GM19240 (cell line): ENCODE results near the gene MICU1.
A peak's percentile ranks its signal among the peaks of the same experiment; 100 is the strongest.
"Not testable (repeated sequence)": the region's sequence is repeated elsewhere in the genome, so short reads cannot be mapped to it uniquely, and the experiment has no call there.

Experiments
- DNase-seq: peaks from one replicate; pipeline ENCODE4 v3.0.0; 2011; ENCODE audit warnings: low spot score; ENCODE audit not compliant: insufficient read length

Gene MICU1

GRCh38 chr10:72563327-72563932 is 62.4 kb downstream of the MICU1 start:
- DNase-seq, result peak; percentile 4

GRCh38 chr10:72561745-72562166 is 64.1 kb downstream of the MICU1 start:
- peak; percentile 14 for DNase-seq

GRCh38 chr10:72557362-72557761 is 68.5 kb downstream of the MICU1 start:
- no peak for DNase-seq

- no peak for DNase-seq
Measured at GRCh38 chr10:72552857-72553256, 73.0 kb downstream of the MICU1 start.

- DNase-seq, result no peak
Measured at GRCh38 chr10:72550239-72550638, 75.6 kb downstream of the MICU1 start.

GRCh38 chr10:72545546-72545945 is 80.3 kb downstream of the MICU1 start:
- DNase-seq, result no peak

DNA sequence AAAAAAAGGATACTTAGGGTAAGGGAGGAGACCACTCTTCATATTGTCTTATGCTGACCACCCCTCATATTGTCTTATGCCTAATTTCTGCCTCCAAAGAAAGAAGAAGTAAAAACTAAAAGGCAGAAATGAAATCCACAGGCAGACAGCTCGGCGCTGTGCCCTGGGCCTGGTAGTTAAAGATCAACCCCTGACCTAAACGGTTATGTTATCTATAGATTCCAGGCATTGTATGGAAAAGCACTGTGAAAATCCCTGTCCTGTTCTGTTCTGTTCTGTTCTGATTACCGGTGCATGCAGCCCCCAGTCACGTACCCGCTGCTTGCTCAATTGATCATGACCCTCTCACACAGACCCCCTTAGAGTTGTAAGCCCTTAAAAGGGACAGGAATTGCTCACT is 82.0 kb downstream of the MICU1 start:
- not testable (repeated sequence) for DNase-seq

- no peak for DNase-seq
Measured at GRCh38 chr10:72542396-72542815, 83.5 kb downstream of the MICU1 start.

DNA sequence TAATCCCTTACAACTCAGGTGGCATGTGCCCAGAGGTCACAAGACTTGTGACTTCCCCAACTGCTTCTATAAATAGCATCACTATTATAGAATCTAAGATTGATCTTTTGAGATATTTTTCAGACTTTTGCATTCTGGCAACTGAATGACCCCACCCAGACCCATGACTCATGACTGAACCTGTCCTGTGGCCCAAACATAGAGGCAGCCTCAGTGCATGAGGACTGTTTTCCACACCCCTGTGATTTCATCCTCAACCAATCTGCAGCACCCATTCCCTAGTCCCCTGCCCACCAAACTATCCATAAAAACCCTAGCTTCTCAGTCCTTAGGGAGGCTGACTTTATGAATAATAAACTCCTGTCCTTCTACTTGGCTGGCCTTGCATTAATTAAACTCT is 84.5 kb downstream of the MICU1 start:
- no peak for DNase-seq

- DNase-seq, result no peak
Measured at GRCh38 chr10:72540193-72540807, 85.6 kb downstream of the MICU1 start.

- DNase-seq, result no peak
Measured at GRCh38 chr10:72539137-72539536, 86.7 kb downstream of the MICU1 start.

DNA sequence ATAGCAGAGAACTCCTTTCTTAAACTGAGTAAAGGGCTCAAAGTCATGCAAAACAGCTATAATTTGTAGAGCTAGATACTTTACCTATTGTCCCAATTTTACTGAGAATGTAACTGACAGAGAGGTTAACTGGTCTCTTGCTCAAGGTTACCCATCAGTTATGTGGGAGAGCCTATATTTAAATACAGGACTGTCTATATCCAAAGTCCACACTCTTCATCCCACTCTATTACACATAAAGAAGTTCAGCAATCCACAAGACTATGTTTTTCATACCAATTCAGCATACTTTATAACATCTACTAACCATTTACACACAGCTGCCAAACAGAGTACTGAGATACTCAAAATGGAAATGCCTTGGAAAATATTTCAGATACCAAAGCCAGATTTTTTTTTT is 100.2 kb downstream of the MICU1 start:
- DNase-seq, result no peak

GRCh38 chr10:72525277-72525676 is 100.6 kb downstream of the MICU1 start:
- DNase-seq, result no peak

DNA sequence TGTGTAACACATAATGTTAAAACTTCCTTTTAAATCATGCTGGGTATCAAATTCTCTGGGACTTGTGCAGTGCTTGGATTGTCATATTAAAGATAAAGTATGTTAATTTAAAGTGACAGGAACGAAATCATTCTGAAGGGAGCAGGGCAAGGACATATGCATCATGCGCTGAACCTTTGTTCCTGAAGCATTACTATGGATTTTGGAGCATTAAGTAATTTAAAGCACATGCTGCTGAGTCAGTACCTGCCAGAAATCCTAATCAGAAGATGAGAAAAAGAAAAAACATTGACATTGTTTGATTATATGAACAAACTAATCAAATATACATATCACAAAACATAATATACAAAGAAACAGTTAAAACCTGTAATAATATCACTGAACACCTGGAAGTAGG is 101.4 kb downstream of the MICU1 start:
- DNase-seq, result no peak

DNA sequence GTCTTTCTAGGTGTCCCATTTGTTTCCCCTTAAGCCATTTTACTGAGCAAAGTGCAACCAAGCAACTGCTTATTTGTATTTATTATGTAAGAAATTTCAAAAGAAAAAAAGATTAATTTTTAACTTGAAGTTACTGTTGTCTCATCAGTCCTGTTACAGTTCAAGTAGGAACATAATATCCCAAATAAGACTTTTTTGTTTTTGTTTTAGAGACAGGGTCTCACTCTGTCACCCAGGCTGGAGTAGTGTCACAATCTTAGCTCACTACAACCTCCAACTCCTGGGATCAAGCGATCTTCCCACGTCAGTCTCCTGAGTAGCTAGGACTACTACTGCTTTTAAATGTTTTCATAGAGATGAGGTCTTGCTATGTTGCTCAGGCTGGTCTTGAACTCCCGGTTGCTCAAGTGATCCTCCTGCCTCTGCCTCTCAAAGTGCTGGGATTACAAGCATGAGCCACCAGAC is 101.9 kb downstream of the MICU1 start:
- DNase-seq, result no peak

DNA sequence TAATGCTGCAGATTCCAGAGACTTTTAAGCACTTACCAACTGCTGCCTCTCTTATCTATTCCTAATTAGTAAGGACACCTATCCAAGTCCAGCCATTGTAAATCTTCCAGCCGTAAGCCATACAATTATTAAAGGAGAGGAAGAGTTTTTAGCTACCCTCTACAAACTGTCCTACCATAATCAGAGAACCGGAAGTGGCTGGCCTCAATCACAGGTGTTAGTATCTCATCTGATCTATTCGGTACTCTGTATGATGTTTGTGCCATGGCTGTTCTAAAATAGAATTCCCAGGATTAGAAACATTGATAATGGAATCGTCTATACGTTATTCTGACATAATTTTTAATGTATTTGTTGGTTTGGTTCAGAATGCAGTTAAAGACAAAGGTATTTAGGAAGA is 102.8 kb downstream of the MICU1 start:
- no peak for DNase-seq

DNA sequence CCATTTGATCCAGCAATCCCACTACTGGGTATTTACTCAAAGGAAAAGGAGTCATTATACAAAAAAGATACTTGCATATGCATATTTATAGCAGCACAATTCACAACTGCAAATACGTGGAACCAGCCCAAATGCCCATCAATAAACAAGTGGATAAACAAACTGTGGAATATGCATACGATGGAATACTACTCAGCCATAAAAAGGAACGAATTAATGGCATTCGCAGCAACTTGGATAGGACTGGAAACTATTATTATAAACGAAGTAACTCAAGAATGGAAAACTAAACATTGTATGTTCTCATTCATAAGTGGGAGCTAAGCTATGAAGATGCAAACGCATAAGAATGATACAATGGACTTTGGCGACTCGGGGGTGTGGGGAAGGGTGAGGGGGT is 108.6 kb downstream of the MICU1 start:
- no peak for DNase-seq

GRCh38 chr10:72515455-72515854 is 110.4 kb downstream of the MICU1 start:
- no peak for DNase-seq

- DNase-seq, result no peak
Measured at GRCh38 chr10:72513910-72514309, 112.0 kb downstream of the MICU1 start.

DNA sequence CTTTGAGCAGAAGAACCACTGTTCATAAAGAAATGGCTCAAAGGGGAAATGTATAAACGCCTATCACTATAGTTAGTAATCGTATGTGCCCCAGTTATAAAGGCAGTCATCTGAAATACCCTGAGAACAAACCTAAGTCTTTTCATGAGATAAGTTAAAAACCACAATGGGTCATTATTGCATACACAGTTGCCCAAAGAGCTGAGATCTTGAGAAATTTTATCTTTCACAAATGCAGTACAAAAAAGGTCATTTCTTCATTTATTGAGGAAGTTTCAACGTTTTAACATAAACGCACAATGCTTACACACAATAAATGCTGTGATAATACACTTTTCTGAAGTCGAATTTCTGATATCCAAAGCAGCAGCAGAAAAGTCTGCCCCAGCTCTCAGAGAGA is 114.4 kb downstream of the MICU1 start:
- DNase-seq, result no peak

DNA sequence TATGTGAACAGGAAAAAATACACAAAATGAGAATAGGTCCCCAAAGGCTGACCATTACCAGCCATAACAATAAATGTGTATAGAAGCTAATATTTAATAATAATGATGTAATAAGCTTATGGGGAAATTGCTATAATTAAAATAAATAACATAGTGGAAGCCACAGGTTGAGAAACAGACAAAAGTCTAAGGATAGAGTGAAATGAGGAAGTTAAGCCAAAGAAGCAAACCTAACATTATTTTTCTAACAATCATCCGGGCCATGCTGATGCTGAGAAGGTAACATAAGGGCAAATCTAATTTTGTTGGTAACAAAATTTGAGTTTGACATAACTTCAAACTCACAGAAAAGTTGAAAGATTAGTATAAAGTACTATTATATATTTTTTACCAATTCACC is 115.9 kb downstream of the MICU1 start:
- DNase-seq, result no peak

DNA sequence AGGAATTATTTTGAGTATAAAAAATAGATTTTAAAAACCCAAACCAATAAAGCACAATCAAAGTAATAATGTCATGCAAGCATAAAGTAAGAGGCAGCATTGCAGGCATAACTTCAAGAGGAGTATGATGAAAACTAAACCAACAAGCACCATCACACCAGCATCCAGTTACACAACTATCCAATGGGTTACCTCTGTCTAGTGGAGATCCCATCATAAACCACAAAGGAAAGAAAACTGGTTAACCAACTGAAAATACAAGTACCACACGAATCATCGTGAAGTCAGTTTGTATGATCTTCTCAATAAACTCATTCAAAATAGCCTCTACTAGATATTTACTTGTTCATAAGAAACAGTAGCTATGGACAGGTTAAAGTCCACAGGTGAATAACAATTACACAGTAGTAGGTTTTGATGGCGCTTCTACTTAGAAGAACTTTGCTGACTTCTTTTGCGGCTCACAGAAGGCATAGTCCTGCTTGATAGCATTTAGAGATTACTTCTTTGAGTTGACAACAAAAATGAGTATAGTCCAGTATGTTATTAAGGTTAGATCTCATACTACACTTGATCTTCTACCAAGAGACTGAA is 116.6 kb downstream of the MICU1 start:
- DNase-seq, result no peak

DNA sequence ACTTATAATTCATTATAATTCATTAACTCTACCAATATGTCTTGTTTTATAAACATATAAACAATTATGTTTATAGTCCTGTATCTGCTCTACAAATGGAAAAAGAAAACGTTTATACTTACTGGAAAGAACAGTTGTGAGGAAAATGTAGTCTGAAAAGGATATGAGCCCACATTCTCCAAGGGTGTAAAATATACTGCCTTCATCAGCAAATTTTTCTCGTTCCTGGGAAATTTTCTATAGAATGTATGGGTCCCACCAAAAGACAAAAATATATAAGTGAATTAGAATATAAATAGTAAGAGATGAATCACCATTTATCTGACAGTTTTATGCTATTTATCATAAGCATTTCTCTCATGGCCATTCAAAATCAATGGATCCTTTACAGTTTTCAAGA is 117.8 kb downstream of the MICU1 start:
- DNase-seq, result no peak
